Upper lobe of left lung (tissue), 6 donors: ENCODE measurements around the gene OR1J1. TPM values are rescaled to one million over a fixed set of nuclear protein-coding genes. Genes with fewer than 3 reads are reported as not detected.

Experiments used
- ATAC-seq, 2 donors: fragments of 200-7000 bp; cut with Tn5 transposase; one replicate each; pipeline ENCODE4 v1.9.1; 2022; ENCODE audit warnings: mild to moderate bottlenecking in 2 of 2, moderate library complexity in 2 of 2; ENCODE audit not compliant: low FRiP score in 2 of 2
- DNase-seq, 2 donors: peaks; one replicate each; pipeline ENCODE4 v3.0.0-alpha.2; 2019 to 2020
- H3K27ac ChIP-seq, 4 donors: fragments of 200-600 bp; sonication (generic); one replicate each; pipeline ENCODE4 v1.5.1; 2016 to 2019
- H3K27me3 ChIP-seq, 4 donors: fragments of 200-600 bp; sonication (generic); one replicate each; pipeline ENCODE4 v1.5.1; 2017 to 2019
- H3K36me3 ChIP-seq, 4 donors: fragments of 200-600 bp; sonication (generic); one replicate each; pipeline ENCODE4 v1.5.1; 2016 to 2019
- H3K4me1 ChIP-seq, 4 donors: fragments of 200-600 bp; sonication (generic); one replicate each; pipeline ENCODE4 v1.5.1; 2018 to 2019
- H3K4me3 ChIP-seq, 4 donors: fragments of 200-600 bp; sonication (generic); one replicate each; pipeline ENCODE4 v1.5.1; 2017 to 2019; ENCODE audit warnings: mild to moderate bottlenecking in 2 of 4, moderate library complexity in 1 of 4
- H3K9me3 ChIP-seq, 4 donors: fragments of 200-600 bp; sonication (generic); one replicate each; pipeline ENCODE4 v1.5.1; 2018 to 2019
- EP300 ChIP-seq, 4 donors: sonication (generic); formaldehyde crosslinking; IDR thresholded peaks; one replicate each; pipeline ENCODE4 v1.5.1; 2017; ENCODE audit warnings: antibody characterized with exemption in 4 of 4, control low read depth in 2 of 4
- POLR2A ChIP-seq, 4 donors: fragments of 450-650 bp; IDR thresholded peaks; one replicate each; pipeline ENCODE4 v1.5.1; 2016 to 2017; ENCODE audit warnings: antibody characterized with exemption in 4 of 4, mild to moderate bottlenecking in 2 of 4
- POLR2AphosphoS5 ChIP-seq, 2 donors: sonication (generic); formaldehyde crosslinking; IDR thresholded peaks; one replicate each; pipeline ENCODE4 v1.5.1; 2017; ENCODE audit warnings: antibody characterized with exemption in 2 of 2
- WGBS, 2 donors: methylation state at CpG; one replicate each; pipeline ENCODE4 v1.1.5; 2017 to 2018; 5-methylcytosine and 5-hydroxymethylcytosine counted together
- total RNA-seq, 6 donors: library from RNA; depleted of rRNA in 4 of 6; stranded (reverse); fragments of >200 nt in 4 of 6; gene quantifications; one replicate each; pipeline versions ENCODE4 v1.1.0 to v1.2.1, GENCODE V29; 2016 to 2021
- TF ChIP-seq, protein P1 (sequence below), 6 experiments: fragments of 450-650 bp in 4 of 6; fragments of 200-600 bp in 2 of 6; sonication (generic) in 2 of 6; IDR thresholded peaks; one replicate each; pipeline ENCODE4 v1.5.1; 2016 to 2019; ENCODE audit warnings: antibody characterized with exemption in 6 of 6
- donor health status: DM: no; HTN: no; CAD: no; lungs with moderate emphysema.
- donor health status: DM: no; HTN: yes; CAD: no; lungs with severe emphysema.

OR1J1 gene
- total RNA-seq, 6 donors from 2014 or later: not detected

DNA sequence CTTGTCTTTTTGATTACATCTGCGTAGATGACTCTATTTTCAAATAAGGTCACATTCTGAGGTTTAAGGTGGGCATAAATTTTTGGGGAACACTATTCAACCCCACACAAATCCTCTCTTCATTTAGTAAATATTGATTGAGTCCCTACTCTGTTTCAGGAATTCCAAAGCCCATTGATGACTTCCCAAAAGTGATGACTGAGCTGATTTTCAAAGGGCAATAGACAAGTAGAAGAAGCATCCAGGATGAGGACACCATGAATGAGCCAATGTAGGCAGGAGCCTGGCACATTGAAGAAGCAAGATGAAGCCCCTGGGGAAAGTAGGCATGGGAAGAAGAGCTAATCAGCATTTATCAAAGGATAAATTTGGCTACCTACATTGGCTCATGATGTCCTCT, 35.2 kb downstream of the OR1J1 start:
- TF ChIP-seq EP300 (IDR thresholded peaks at IDR 0.05) (no peak), POLR2AphosphoS5 (IDR thresholded peaks at IDR 0.05) (no peak), POLR2A (IDR thresholded peaks at IDR 0.05) (no peak)
- TF ChIP-seq, protein P1, sequence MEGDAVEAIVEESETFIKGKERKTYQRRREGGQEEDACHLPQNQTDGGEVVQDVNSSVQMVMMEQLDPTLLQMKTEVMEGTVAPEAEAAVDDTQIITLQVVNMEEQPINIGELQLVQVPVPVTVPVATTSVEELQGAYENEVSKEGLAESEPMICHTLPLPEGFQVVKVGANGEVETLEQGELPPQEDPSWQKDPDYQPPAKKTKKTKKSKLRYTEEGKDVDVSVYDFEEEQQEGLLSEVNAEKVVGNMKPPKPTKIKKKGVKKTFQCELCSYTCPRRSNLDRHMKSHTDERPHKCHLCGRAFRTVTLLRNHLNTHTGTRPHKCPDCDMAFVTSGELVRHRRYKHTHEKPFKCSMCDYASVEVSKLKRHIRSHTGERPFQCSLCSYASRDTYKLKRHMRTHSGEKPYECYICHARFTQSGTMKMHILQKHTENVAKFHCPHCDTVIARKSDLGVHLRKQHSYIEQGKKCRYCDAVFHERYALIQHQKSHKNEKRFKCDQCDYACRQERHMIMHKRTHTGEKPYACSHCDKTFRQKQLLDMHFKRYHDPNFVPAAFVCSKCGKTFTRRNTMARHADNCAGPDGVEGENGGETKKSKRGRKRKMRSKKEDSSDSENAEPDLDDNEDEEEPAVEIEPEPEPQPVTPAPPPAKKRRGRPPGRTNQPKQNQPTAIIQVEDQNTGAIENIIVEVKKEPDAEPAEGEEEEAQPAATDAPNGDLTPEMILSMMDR (IDR thresholded peaks at IDR 0.05): no peak
- 88 to 96% methylated on average over 1 of the region's 1 CpG for WGBS, 2 donors
- no peak for ATAC-seq

More for the DNA sequence above, 35.2 kb downstream of the OR1J1 start:
- no peaks in the 10 kb centered on the region for H3K4me1 ChIP-seq
- no peak overlapping the region for H3K27ac ChIP-seq
- DNase-seq: no peak
- H3K9me3 ChIP-seq: no peaks in the 10 kb centered on the region
- no peaks in the 10 kb centered on the region for H3K36me3 ChIP-seq
- no peaks in the 10 kb centered on the region for H3K27me3 ChIP-seq
- no peak overlapping the region for H3K4me3 ChIP-seq

Other genes starting within 250 kb of the OR1J1 start
- gene LHX6, start 249.0 kb downstream of the OR1J1 start, total RNA-seq: 10 to 100 TPM in 1 of 6 donors, 1 to 10 TPM in 5; 1.0 to 11.3 (median 2.9) TPM
- 10 to 100 TPM in 3 of 6 donors, 1 to 10 TPM in 3; 3.0 to 19.9 (median 11.8) TPM for gene RBM18, start 213.1 kb downstream of the OR1J1 start, total RNA-seq
- 10 to 100 TPM; 21.4 to 54.5 (median 29.7) TPM for gene MRRF, start 213.0 kb downstream of the OR1J1 start, total RNA-seq
- gene PTGS1, start 106.9 kb downstream of the OR1J1 start, total RNA-seq: 10 to 100 TPM in 2 of 6 donors, 1 to 10 TPM in 4; 5.0 to 21.4 (median 8.5) TPM
- under 1 TPM in 1 of 6 donors, not detected in 5; 0.61 TPM for gene OR1J2, start 32.9 kb upstream of the OR1J1 start, total RNA-seq
- gene OR1J4, start 41.2 kb upstream of the OR1J1 start, total RNA-seq: not detected
- gene OR1N1, start 49.4 kb upstream of the OR1J1 start, total RNA-seq: not detected
- not detected for gene OR1N2, start 75.2 kb upstream of the OR1J1 start, total RNA-seq
- gene OR1L8, start 105.5 kb upstream of the OR1J1 start, total RNA-seq: under 1 TPM in 3 of 6 donors, not detected in 3; 0.17 to 0.76 (median 0.31) TPM
- gene OR1Q1, start 136.8 kb upstream of the OR1J1 start, total RNA-seq: 1 to 10 TPM in 1 of 6 donors, not detected in 5; 1.1 TPM
- gene OR1B1, start 179.7 kb upstream of the OR1J1 start, total RNA-seq: under 1 TPM in 2 of 6 donors, not detected in 4; 0.23 to 0.55 TPM
- gene OR1L1, start 183.8 kb upstream of the OR1J1 start, total RNA-seq: not detected
- gene OR1L3, start 197.2 kb upstream of the OR1J1 start, total RNA-seq: not detected
- not detected for gene OR1L4, start 246.1 kb upstream of the OR1J1 start, total RNA-seq